CD4-positive, alpha-beta T cell treated with Interleukin-12 subunit alpha and Interleukin-12 subunit beta, for 1 hour (primary cell): ENCODE measurements around the gene DES.
A peak's percentile ranks its signal among the peaks of the same experiment; 100 is the strongest.

Source experiments
- DNase-seq: peaks from one replicate; pipeline ENCODE4 v3.0.0-alpha.2; 2020

DES gene

GRCh38 chr2:219475697-219476651 lies 57.8 kb downstream of the DES start:
- peak; percentile 47 for DNase-seq
